ENCODE results near the gene LOC128125822.

- no peak for TF ChIP-seq EZH2 (IDR thresholded peaks at IDR 0.05; ENCODE audit: low read length, unreplicated experiment)
- TF ChIP-seq, protein P1, sequence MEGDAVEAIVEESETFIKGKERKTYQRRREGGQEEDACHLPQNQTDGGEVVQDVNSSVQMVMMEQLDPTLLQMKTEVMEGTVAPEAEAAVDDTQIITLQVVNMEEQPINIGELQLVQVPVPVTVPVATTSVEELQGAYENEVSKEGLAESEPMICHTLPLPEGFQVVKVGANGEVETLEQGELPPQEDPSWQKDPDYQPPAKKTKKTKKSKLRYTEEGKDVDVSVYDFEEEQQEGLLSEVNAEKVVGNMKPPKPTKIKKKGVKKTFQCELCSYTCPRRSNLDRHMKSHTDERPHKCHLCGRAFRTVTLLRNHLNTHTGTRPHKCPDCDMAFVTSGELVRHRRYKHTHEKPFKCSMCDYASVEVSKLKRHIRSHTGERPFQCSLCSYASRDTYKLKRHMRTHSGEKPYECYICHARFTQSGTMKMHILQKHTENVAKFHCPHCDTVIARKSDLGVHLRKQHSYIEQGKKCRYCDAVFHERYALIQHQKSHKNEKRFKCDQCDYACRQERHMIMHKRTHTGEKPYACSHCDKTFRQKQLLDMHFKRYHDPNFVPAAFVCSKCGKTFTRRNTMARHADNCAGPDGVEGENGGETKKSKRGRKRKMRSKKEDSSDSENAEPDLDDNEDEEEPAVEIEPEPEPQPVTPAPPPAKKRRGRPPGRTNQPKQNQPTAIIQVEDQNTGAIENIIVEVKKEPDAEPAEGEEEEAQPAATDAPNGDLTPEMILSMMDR (conservative IDR thresholded peaks at IDR 0.05; ENCODE audit: low read depth, low read length) = no peak
These were observed 39.3 kb downstream of the LOC128125822 start for GRCh38 chr6:63611560-63611959.

Data from PC-3 (cell line).